ENCODE measurements around the gene PDCL2.
"Not testable (repeated sequence)": the region's sequence is repeated elsewhere in the genome, so short reads cannot be mapped to it uniquely, and the experiment has no call there.

Gene PDCL2

GRCh38 chr4:55551964-55552363, 40.1 kb downstream of the PDCL2 start:
- not testable (repeated sequence) for H3K9me3 ChIP-seq (ENCODE audit: control insufficient read depth, insufficient read depth, low read depth, low read length); H3K27me3 ChIP-seq (ENCODE audit: control insufficient read depth, insufficient read depth, low read length); H3K4me3 ChIP-seq (ENCODE audit: low read depth, low read length); H3K9ac ChIP-seq (ENCODE audit: low read length); H3K36me3 ChIP-seq (ENCODE audit: control insufficient read depth, insufficient read depth, low read length); H3K27ac ChIP-seq (ENCODE audit: low read depth, low read length)
- H3K4me1 ChIP-seq (ENCODE audit: control insufficient read depth, insufficient read depth, low read length) = peaks cover 20% of the 10 kb centered on the region

GRCh38 chr4:55549888-55550287, 42.2 kb downstream of the PDCL2 start:
- no peak overlapping the region for H3K4me3 ChIP-seq (ENCODE audit: low read depth, low read length)
- no peaks in the 10 kb centered on the region for H3K9me3 ChIP-seq (ENCODE audit: control insufficient read depth, insufficient read depth, low read depth, low read length)
- no peak overlapping the region for H3K9ac ChIP-seq (ENCODE audit: low read length)
- no peaks in the 10 kb centered on the region for H3K27me3 ChIP-seq (ENCODE audit: control insufficient read depth, insufficient read depth, low read length)
- peaks cover 20% of the 10 kb centered on the region for H3K4me1 ChIP-seq (ENCODE audit: control insufficient read depth, insufficient read depth, low read length)
- H3K27ac ChIP-seq (ENCODE audit: low read depth, low read length) = no peak overlapping the region
- no peaks in the 10 kb centered on the region for H3K36me3 ChIP-seq (ENCODE audit: control insufficient read depth, insufficient read depth, low read length)

GRCh38 chr4:55547918-55548317, 44.1 kb downstream of the PDCL2 start:
- Histone ChIP-seq H3K9ac (ENCODE audit: low read length) (peak overlapping the region; percentile 85), H3K27me3 (ENCODE audit: control insufficient read depth, insufficient read depth, low read length) (no peaks in the 10 kb centered on the region), H3K36me3 (ENCODE audit: control insufficient read depth, insufficient read depth, low read length) (no peaks in the 10 kb centered on the region), H3K4me1 (ENCODE audit: control insufficient read depth, insufficient read depth, low read length) (peaks cover 27% of the 10 kb centered on the region), H3K4me3 (ENCODE audit: low read depth, low read length) (peak overlapping the region; percentile 86), H3K9me3 (ENCODE audit: control insufficient read depth, insufficient read depth, low read depth, low read length) (no peaks in the 10 kb centered on the region), H3K27ac (ENCODE audit: low read depth, low read length) (peak overlapping the region; percentile 89; the same call in 1 of the 2 replicates)

GRCh38 chr4:55547466-55547770, 44.6 kb downstream of the PDCL2 start:
- Histone ChIP-seq H3K4me1 (ENCODE audit: control insufficient read depth, insufficient read depth, low read length) (peaks cover 30% of the 10 kb centered on the region), H3K9ac (ENCODE audit: low read length) (peak overlapping the region; percentile 85), H3K27ac (ENCODE audit: low read depth, low read length) (peak overlapping the region; percentile 89), H3K36me3 (ENCODE audit: control insufficient read depth, insufficient read depth, low read length) (no peaks in the 10 kb centered on the region), H3K4me3 (ENCODE audit: low read depth, low read length) (peak overlapping the region; percentile 86), H3K27me3 (ENCODE audit: control insufficient read depth, insufficient read depth, low read length) (no peaks in the 10 kb centered on the region), H3K9me3 (ENCODE audit: control insufficient read depth, insufficient read depth, low read depth, low read length) (no peaks in the 10 kb centered on the region)

GRCh38 chr4:55546756-55547465, 45.1 kb downstream of the PDCL2 start, which contains the start of gene CLOCK:
Gene CLOCK (minus strand): TSS chr4:55546909. CDS start chr4:55482785, 64,124 bp downstream.
- H3K27ac ChIP-seq (ENCODE audit: low read depth, low read length) = peak within 1 kb of the TSS; percentile 92
- H3K9ac ChIP-seq (ENCODE audit: low read length) = peak within 1 kb of the TSS; percentile 85
- H3K4me3 ChIP-seq (ENCODE audit: low read depth, low read length) = peak within 1 kb of the TSS; percentile 86

GRCh38 chr4:55546506-55546755, 45.6 kb downstream of the PDCL2 start:
- Histone ChIP-seq H3K27me3 (ENCODE audit: control insufficient read depth, insufficient read depth, low read length) (no peaks in the 10 kb centered on the region), H3K27ac (ENCODE audit: low read depth, low read length) (peak overlapping the region; percentile 89), H3K36me3 (ENCODE audit: control insufficient read depth, insufficient read depth, low read length) (no peaks in the 10 kb centered on the region), H3K9me3 (ENCODE audit: control insufficient read depth, insufficient read depth, low read depth, low read length) (no peaks in the 10 kb centered on the region), H3K4me1 (ENCODE audit: control insufficient read depth, insufficient read depth, low read length) (peaks cover 34% of the 10 kb centered on the region), H3K9ac (ENCODE audit: low read length) (peak overlapping the region; percentile 85), H3K4me3 (ENCODE audit: low read depth, low read length) (peak overlapping the region; percentile 86)

More at GRCh38 chr4:55546756-55547465, 45.1 kb downstream of the PDCL2 start, which contains the start of gene CLOCK:
- Histone ChIP-seq H3K4me1 (ENCODE audit: control insufficient read depth, insufficient read depth, low read length) (peaks cover 31% of the 10 kb centered on the region), H3K9me3 (ENCODE audit: control insufficient read depth, insufficient read depth, low read depth, low read length) (no peaks in the 10 kb centered on the region), H3K27me3 (ENCODE audit: control insufficient read depth, insufficient read depth, low read length) (no peaks in the 10 kb centered on the region), H3K36me3 (ENCODE audit: control insufficient read depth, insufficient read depth, low read length) (no peaks in the 10 kb centered on the region)

- Histone ChIP-seq H3K27me3 (ENCODE audit: control insufficient read depth, insufficient read depth, low read length) (no peaks in the 10 kb centered on the region), H3K36me3 (ENCODE audit: control insufficient read depth, insufficient read depth, low read length) (no peaks in the 10 kb centered on the region), H3K4me3 (ENCODE audit: low read depth, low read length) (peak overlapping the region; percentile 86), H3K4me1 (ENCODE audit: control insufficient read depth, insufficient read depth, low read length) (peaks cover 34% of the 10 kb centered on the region), H3K9ac (ENCODE audit: low read length) (peak overlapping the region; percentile 80), H3K9me3 (ENCODE audit: control insufficient read depth, insufficient read depth, low read depth, low read length) (no peaks in the 10 kb centered on the region), H3K27ac (ENCODE audit: low read depth, low read length) (peak overlapping the region; percentile 92)
Measured at GRCh38 chr4:55545641-55546505, 46.2 kb downstream of the PDCL2 start.

GRCh38 chr4:55545151-55545550, 46.9 kb downstream of the PDCL2 start:
- Histone ChIP-seq H3K9ac (ENCODE audit: low read length) (peak overlapping the region; percentile 80), H3K27ac (ENCODE audit: low read depth, low read length) (peak overlapping the region; percentile 92; the same call in 1 of the 2 replicates), H3K27me3 (ENCODE audit: control insufficient read depth, insufficient read depth, low read length) (no peaks in the 10 kb centered on the region), H3K4me1 (ENCODE audit: control insufficient read depth, insufficient read depth, low read length) (peaks cover 34% of the 10 kb centered on the region), H3K36me3 (ENCODE audit: control insufficient read depth, insufficient read depth, low read length) (peaks cover 4% of the 10 kb centered on the region; the same call in 1 of the 2 replicates), H3K4me3 (ENCODE audit: low read depth, low read length) (peak overlapping the region; percentile 86), H3K9me3 (ENCODE audit: control insufficient read depth, insufficient read depth, low read depth, low read length) (no peaks in the 10 kb centered on the region)

GRCh38 chr4:55543858-55544257, 48.2 kb downstream of the PDCL2 start:
- Histone ChIP-seq H3K36me3 (ENCODE audit: control insufficient read depth, insufficient read depth, low read length) (peaks cover 4% of the 10 kb centered on the region; the same call in 1 of the 2 replicates), H3K9ac (ENCODE audit: low read length) (no peak overlapping the region), H3K27me3 (ENCODE audit: control insufficient read depth, insufficient read depth, low read length) (no peaks in the 10 kb centered on the region), H3K4me1 (ENCODE audit: control insufficient read depth, insufficient read depth, low read length) (peaks cover 34% of the 10 kb centered on the region), H3K4me3 (ENCODE audit: low read depth, low read length) (peak overlapping the region; percentile 28), H3K27ac (ENCODE audit: low read depth, low read length) (no peak overlapping the region), H3K9me3 (ENCODE audit: control insufficient read depth, insufficient read depth, low read depth, low read length) (no peaks in the 10 kb centered on the region)

- Histone ChIP-seq H3K9ac (ENCODE audit: low read length) (no peak overlapping the region), H3K4me3 (ENCODE audit: low read depth, low read length) (no peak overlapping the region), H3K9me3 (ENCODE audit: control insufficient read depth, insufficient read depth, low read depth, low read length) (0 out of 2 replicates have a peak, but pooled peaks cover 4% of the 10 kb centered on the region), H3K4me1 (ENCODE audit: control insufficient read depth, insufficient read depth, low read length) (peaks cover 21% of the 10 kb centered on the region), H3K27me3 (ENCODE audit: control insufficient read depth, insufficient read depth, low read length) (no peaks in the 10 kb centered on the region), H3K27ac (ENCODE audit: low read depth, low read length) (no peak overlapping the region), H3K36me3 (ENCODE audit: control insufficient read depth, insufficient read depth, low read length) (peaks cover 11% of the 10 kb centered on the region; the same call in 1 of the 2 replicates)
Measured at GRCh38 chr4:55540271-55540670, 51.8 kb downstream of the PDCL2 start.

GRCh38 chr4:55539658-55540057, 52.4 kb downstream of the PDCL2 start:
- H3K4me1 ChIP-seq (ENCODE audit: control insufficient read depth, insufficient read depth, low read length) = peaks cover 21% of the 10 kb centered on the region
- H3K27me3 ChIP-seq (ENCODE audit: control insufficient read depth, insufficient read depth, low read length) = no peaks in the 10 kb centered on the region
- no peak overlapping the region for H3K27ac ChIP-seq (ENCODE audit: low read depth, low read length)
- peaks cover 11% of the 10 kb centered on the region; the same call in 1 of the 2 replicates for H3K36me3 ChIP-seq (ENCODE audit: control insufficient read depth, insufficient read depth, low read length)
- peaks cover 4% of the 10 kb centered on the region; the same call in 1 of the 2 replicates for H3K9me3 ChIP-seq (ENCODE audit: control insufficient read depth, insufficient read depth, low read depth, low read length)
- H3K4me3 ChIP-seq (ENCODE audit: low read depth, low read length) = no peak overlapping the region
- H3K9ac ChIP-seq (ENCODE audit: low read length) = no peak overlapping the region
